HG02870 (cell line): ENCODE results near the gene UBC.

Experiments used
- ATAC-seq: cut with Tn5 transposase; IDR thresholded peaks from one replicate; pipeline ENCODE4 v1.9.1; 2021; ENCODE audit warnings: mild to moderate bottlenecking, moderate library complexity; ENCODE audit not compliant: unreplicated experiment

Gene UBC

DNA sequence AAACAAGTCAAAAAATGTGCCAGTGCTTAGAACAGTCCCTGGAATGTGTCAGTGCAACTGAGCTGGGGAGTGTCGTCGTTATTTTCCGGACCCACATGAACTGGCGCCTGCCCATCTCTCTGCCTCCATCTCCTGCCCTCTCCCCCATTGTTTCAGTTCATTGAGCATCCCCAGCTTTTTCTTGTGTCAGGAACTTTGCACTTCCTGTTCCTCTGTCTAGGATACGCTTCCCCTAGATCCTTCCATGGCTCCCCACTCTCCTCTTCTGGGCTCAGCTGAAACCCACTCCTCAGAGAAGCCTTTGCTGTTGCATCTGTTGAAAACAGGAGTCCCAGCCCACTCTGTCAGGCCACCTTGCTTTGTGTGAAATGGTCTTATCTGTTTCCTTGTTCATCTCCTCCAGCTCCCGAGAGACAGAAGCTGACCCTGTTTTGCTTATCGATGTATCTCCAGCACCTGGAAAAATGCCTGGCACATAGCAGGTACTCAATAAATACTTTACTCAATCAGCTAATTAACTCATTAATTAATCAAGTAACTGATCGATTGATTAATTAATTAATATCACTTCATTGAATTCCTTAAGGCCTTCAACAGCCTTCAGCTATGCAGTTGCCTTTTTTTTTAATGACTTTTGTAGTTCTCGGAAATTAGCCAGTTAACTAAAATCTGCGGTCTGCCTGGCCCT is 48.1 kb downstream of the UBC start:
- ATAC-seq: no peak

DNA sequence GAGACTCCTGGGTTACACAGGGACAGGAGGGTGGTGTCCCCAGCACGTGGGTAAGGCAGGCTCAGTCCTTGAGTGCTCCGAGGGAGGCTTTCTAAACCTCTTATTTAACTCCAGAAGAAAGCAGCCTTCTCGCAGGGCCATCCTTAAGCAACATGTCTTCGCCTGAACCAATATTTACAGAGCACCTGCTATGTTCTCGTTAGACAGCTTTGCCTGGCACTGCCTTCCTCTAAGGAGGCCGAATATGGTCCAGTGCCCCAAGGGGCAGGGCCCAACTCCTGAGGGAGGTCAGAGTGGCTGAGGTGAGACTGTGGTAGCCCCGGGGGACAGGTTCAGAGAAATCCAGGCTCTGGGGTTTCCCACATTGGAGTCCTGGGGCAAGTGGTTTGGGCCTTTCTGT is 48.7 kb downstream of the UBC start:
- ATAC-seq: no peak

DNA sequence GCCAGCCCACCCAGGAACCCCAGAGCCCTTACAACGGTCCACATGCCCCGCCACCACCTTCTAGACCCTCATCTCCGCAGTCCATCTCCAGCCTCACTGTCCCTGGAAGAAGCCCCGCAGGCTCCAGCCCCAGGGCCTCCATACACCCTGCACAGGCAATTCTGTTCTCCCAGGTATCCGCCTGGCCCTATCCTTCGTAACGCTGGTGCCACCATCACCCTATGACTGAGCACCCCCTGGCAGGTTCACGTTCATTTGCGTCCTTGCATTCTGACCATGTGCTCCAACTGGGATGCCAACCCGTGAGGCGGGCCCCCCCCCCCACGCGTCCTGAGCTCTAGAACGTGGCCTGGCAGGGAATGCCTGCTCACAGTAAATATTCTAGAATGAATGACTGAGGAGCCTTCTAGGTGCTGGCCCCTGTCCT is 50.1 kb downstream of the UBC start:
- ATAC-seq: no peak

DNA sequence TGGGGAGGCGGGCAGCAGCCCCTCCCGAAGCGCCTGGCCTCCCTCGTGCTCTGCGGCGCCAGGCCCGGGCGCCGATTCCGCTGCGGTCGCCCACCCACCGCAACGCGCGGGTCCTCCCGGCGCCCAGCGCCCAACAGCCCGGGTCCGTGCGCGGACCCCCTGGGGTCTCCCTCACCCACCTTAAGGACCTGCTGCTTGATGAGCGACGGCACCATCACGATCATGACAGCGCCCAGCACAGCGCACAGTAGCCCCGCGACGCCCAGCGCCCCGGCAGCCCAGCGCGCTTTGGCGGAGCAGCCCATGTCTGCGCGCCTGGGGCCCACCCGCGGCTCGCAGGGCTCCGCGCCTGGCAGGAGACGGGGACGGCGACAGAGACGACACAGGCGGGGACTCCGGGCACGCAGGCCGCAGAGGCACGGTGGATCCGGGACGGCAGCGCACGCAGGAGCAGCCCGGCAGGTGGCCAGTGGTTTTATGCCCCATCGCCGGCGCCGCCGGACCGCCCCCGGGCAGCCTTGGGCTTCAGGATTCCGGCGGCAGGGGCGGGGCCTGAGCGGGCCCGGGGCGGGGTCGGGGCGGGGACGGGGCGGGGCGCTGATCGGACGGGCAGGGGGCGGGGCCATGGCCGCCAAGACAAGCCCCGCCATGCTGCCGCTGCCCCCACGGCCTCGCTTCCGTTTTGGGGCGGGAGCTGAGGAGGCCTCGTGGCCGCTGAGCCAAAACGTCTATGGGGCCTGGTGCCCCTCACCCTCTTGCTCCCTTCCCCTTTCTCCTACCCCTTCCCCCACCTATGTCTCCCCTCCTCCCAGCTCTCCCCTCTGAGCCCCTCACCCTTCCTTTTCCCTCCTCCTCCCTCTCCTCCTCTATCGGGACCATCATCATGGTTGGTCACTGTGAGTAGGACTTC is 50.8 kb downstream of the UBC start, which contains the start of gene SCARB1:
Gene SCARB1, minus strand, starts transcription at position 449 of the 910 bp plus-strand sequence. Its CDS starts 144 bp downstream, at position 305.
- ATAC-seq: peak; percentile 58

DNA sequence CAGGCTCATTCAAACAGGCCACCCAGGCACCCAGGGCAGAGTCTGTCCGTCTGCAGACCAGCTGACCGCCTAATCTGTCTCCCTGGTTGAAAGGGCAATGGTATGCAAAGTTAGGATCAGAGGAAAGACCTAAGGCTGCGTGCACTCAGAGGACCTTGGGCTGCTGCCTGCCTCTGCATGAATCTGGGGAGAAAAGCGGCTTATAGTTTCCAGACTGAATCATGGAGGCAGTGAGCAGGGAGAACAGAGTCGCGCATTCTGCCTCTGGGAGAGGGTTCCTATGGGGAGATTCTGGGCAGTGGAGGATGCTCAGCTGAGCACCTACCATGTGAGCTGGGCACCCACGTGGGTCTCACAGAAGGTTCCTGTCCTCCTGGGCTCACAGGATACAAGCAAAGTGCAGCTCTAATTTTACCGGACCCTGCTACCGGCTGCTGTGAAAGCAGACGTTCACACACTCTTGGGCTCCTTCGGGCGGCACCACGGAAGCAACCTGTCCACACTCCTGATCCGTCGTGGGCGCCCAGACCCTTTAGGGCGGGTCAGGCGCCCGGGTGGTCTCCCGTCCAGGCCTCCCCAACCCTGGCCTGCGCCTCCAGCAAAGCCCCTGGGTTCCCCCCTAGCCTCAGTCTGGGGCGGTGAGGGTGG is 51.6 kb downstream of the UBC start:
- peak; percentile 21 for ATAC-seq

DNA sequence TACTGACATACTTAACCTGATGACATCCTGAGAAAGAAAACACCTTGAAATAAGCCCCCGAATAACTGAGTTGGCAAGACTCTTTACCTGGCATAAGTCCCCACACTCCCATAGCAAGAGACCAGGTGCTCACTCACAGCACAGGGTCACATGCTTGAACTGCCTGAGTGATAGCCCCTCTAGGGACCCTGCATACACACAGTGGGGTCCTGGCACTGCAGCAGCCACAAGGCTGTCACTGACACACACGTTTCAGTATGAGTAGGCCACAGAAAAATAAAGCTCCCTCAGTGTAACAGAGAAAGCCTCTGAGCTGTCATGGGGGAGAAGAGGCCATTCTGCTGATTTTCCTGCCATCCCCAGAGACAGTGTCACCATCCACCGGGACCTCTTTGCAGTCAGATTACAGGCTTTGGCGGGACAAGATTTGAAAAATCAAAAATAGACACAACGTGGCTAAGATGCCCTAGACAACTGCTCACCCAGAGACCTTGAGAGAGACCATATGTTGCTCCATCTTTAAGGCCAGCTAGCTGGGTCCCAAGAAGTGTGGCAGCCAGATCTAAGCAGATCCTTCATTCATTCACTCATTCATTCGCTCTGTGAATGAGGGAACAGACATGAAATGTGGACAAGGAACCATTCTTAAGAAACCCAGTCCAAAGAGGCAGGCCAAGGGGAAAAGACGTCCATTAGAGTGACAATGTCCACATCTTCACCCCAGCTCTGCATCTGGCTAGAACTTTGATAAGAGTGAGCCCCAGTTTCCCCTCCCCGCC is 52.4 kb downstream of the UBC start:
- peak; percentile 43 for ATAC-seq
